H1 (cell line): Measurements from ENCODE around the gene NOC2L. TPM values are rescaled to one million over a fixed set of nuclear protein-coding genes. Genes with fewer than 3 reads are reported as not detected.

Experiments used
- ATF3 ChIP-seq: IDR thresholded peaks from 2 replicates; pipeline ENCODE4 v1.6.1; 2011; ENCODE audit warnings: low read depth, mild to moderate bottlenecking, low read length; ENCODE audit not compliant: insufficient read depth
- GTF2F1 ChIP-seq: IDR thresholded peaks from 2 replicates; pipeline ENCODE4 v1.6.1; 2012; ENCODE audit warnings: low read depth, low read length, improper control_type of control experiment, borderline replicate concordance
- SUZ12 ChIP-seq: fragments of 200-600 bp; sonication (generic); IDR thresholded peaks from 2 replicates; pipeline ENCODE4 v1.6.1; 2012; ENCODE audit warnings: mild to moderate bottlenecking, inconsistent platforms, low read length, moderate library complexity, mixed read lengths
- TEAD4 ChIP-seq: IDR thresholded peaks from 2 replicates; pipeline ENCODE4 v1.6.1; 2012; ENCODE audit warnings: low read depth, low read length, inconsistent platforms, mixed read lengths
- polyA plus RNA-seq, 7 experiments: library from polyadenylated mRNA; depleted of rRNA in 3 of 7; stranded (reverse) in 5 of 7; unstranded in 2 of 7; fragments of >200 nt in 5 of 7; fragments of 200-250 nt in 2 of 7; gene quantifications; 1 replicate in 5 of 7; 2 replicates in 1 of 7; 4 replicates in 1 of 7; pipeline versions ENCODE4 v1.2.1 to v1.2.3, GENCODE V29; 2011 to 2013; ENCODE audit warnings: missing spikeins in 2 of 7, mixed read lengths in 2 of 7
- total RNA-seq: library from RNA; stranded (reverse); fragmentation: NEBNext Ultra II Directional; extraction: Animal tissue kit (Norgen Biotek cat#: 25700); gene quantifications from 2 replicates; pipeline ENCODE4 v1.2.1, GENCODE V29; 2021

Gene NOC2L
- total and polyA plus RNA-seq, 2 of the 8 experiments (the other 6 are each of a cell fraction or from before 2014, with no cell fraction given): 74.7 to 130 TPM

GRCh38 chr1:955474-955873, 3.6 kb downstream of the NOC2L start (continued):
- TF ChIP-seq SUZ12: no peak
- no peak for TF ChIP-seq ATF3
- no peak for TF ChIP-seq TEAD4
- no peak for TF ChIP-seq GTF2F1
